ENCODE data around the gene GOLGA3. TPM values are rescaled to one million over a fixed set of nuclear protein-coding genes. Genes with fewer than 3 reads are reported as not detected.

The GOLGA3 gene
- total RNA-seq, 4 donors from 2014 or later = 47.8 to 90.8 (median 76.6) TPM

DNA sequence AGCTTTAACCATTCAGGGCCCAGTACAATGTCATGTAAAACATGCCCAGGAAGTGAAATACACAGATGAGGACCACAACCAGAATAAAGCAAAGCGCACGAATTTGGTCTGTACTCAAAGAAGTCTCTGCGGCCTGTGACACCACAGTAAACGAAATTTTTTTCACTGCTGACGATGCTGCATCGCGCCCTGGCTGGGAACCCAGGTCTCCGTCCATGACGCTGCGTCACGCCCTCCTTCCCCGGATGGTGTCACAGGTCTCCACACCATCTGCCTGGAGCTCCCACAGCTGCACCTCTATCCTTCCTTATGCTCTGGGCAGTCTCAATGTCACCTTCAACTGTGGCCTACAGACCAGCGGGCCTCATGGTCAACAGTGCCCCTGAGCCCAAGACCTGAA, 84.8 kb downstream of the GOLGA3 start:
- peaks cover 0 to 100% (median 6%) of the 10 kb centered on the region in 3 donors for H3K36me3 ChIP-seq

GRCh38 chr12:132741620-132742019, 87.0 kb downstream of the GOLGA3 start:
- no peak for DNase-seq
- TF ChIP-seq, protein P1, sequence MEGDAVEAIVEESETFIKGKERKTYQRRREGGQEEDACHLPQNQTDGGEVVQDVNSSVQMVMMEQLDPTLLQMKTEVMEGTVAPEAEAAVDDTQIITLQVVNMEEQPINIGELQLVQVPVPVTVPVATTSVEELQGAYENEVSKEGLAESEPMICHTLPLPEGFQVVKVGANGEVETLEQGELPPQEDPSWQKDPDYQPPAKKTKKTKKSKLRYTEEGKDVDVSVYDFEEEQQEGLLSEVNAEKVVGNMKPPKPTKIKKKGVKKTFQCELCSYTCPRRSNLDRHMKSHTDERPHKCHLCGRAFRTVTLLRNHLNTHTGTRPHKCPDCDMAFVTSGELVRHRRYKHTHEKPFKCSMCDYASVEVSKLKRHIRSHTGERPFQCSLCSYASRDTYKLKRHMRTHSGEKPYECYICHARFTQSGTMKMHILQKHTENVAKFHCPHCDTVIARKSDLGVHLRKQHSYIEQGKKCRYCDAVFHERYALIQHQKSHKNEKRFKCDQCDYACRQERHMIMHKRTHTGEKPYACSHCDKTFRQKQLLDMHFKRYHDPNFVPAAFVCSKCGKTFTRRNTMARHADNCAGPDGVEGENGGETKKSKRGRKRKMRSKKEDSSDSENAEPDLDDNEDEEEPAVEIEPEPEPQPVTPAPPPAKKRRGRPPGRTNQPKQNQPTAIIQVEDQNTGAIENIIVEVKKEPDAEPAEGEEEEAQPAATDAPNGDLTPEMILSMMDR (IDR thresholded peaks at IDR 0.05) = no peak
- no peak for TF ChIP-seq POLR2A (IDR thresholded peaks at IDR 0.05)
- Histone ChIP-seq H3K27me3 (no peaks in the 10 kb centered on the region), H3K9me3 (no peaks in the 10 kb centered on the region), H3K27ac (no peak overlapping the region), H3K4me3 (no peak overlapping the region), H3K36me3 (peaks cover 0 to 98% (median 6%) of the 10 kb centered on the region in 3 donors), H3K4me1 (no peaks in the 10 kb centered on the region)

More for the DNA sequence above, 84.8 kb downstream of the GOLGA3 start:
- no peaks in the 10 kb centered on the region for H3K4me1 ChIP-seq
- no peak for DNase-seq
- H3K4me3 ChIP-seq = no peak overlapping the region
- H3K9me3 ChIP-seq = no peaks in the 10 kb centered on the region
- H3K27ac ChIP-seq = no peak overlapping the region
- TF ChIP-seq, protein P1 (IDR thresholded peaks at IDR 0.05) = no peak
- no peak for TF ChIP-seq POLR2A (IDR thresholded peaks at IDR 0.05)
- H3K27me3 ChIP-seq = no peaks in the 10 kb centered on the region

GRCh38 chr12:132740652-132741051, 88.0 kb downstream of the GOLGA3 start:
- Histone ChIP-seq H3K27ac (no peak overlapping the region), H3K4me3 (no peak overlapping the region), H3K36me3 (peaks cover 0 to 98% (median 6%) of the 10 kb centered on the region in 3 donors), H3K27me3 (no peaks in the 10 kb centered on the region), H3K4me1 (no peaks in the 10 kb centered on the region), H3K9me3 (no peaks in the 10 kb centered on the region)
- DNase-seq = no peak
- no peak for TF ChIP-seq POLR2A (IDR thresholded peaks at IDR 0.05)
- TF ChIP-seq, protein P1 (IDR thresholded peaks at IDR 0.05) = no peak

DNA sequence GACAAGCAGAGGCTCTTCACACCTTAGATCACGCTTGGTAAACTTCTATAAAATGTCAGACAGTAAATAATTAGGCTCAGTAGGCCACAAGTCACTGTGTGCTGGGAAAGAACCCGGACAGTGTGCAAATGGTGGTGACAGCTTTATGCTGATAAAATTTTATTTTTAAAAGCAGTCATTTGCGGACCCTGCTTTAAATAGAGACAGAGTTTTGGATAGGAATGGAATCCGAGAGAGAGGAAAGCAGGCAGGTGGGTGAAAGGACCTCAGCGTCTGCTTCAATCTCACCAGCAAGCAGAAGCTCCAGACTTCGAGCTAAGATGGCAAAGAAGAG, 88.4 kb downstream of the GOLGA3 start:
- Histone ChIP-seq H3K27ac (no peak overlapping the region), H3K4me3 (no peak overlapping the region), H3K4me1 (no peaks in the 10 kb centered on the region), H3K36me3 (peaks cover 0 to 98% (median 6%) of the 10 kb centered on the region in 3 donors), H3K27me3 (no peaks in the 10 kb centered on the region), H3K9me3 (no peaks in the 10 kb centered on the region)
- no peak for TF ChIP-seq POLR2A (IDR thresholded peaks at IDR 0.05)
- TF ChIP-seq, protein P1 (IDR thresholded peaks at IDR 0.05) = no peak
- DNase-seq = no peak

DNA sequence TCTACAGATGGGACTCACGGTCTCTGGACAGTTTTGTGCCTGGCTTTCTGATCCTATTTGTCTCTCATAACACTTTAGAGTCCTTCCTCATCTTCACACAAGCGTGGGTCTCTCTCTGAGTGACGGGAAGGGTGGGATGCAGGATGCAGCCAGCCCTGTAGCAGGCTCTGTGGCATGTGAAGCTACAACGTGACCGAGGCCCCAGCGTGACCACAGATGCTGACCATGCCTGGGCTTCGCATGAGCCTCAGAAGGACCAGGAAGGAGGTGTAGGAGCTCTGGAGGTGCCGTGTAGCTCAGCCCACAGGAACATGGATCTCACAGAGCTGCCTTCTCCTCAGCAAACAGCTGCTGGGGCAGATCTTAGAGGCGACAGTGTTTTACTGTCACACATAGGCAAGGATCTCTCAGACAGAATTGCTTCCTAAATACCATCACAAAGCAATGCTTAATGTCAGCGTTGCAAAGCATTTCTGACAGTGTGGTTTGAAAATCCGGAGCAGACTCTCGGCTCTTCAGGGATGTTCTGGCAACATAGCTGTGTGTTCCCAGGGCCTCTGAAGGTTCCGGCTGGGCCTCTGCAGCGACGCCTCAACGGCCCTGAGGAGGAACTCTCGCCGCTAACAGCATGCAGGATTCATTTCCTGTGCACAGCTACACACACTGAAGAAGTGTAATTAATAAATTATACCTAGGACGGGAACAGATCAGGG, 88.9 kb downstream of the GOLGA3 start:
- TF ChIP-seq POLR2A (IDR thresholded peaks at IDR 0.05) = no peak
- TF ChIP-seq, protein P1 (IDR thresholded peaks at IDR 0.05) = no peak
- H3K4me1 ChIP-seq = no peaks in the 10 kb centered on the region
- H3K9me3 ChIP-seq = no peaks in the 10 kb centered on the region
- no peaks in the 10 kb centered on the region for H3K27me3 ChIP-seq
- peaks cover 0 to 98% (median 6%) of the 10 kb centered on the region in 3 donors for H3K36me3 ChIP-seq
- no peak overlapping the region for H3K4me3 ChIP-seq
- no peak overlapping the region for H3K27ac ChIP-seq
- DNase-seq = no peak
